HAP-1 (cell line): Measurements from ENCODE around the gene MOB4.
"Not testable (repeated sequence)": the region's sequence is repeated elsewhere in the genome, so short reads cannot be mapped to it uniquely, and the experiment has no call there.

Source experiments
- DNase-seq, 2 experiments: peaks; one replicate each; pipeline ENCODE4 v3.0.0-alpha.2; 2016 to 2020; ENCODE audit warnings: low spot score in 2 of 2
- H3K27me3 ChIP-seq: fragments of 250-450 bp; sonication (Bioruptor Pico); 2 replicates; pipeline ENCODE4 v1.5.1; 2020; ENCODE audit warnings: low read depth, mild to moderate bottlenecking, moderate library complexity
- H3K36me3 ChIP-seq: fragments of 250-450 bp; sonication (Bioruptor Pico); replicated peaks from 2 replicates; pipeline ENCODE4 v1.5.1; 2020; ENCODE audit warnings: mild to moderate bottlenecking
- H3K4me1 ChIP-seq: fragments of 250-450 bp; sonication (Bioruptor Pico); 2 replicates; pipeline ENCODE4 v1.5.1; 2020; ENCODE audit warnings: mild to moderate bottlenecking
- H3K4me3 ChIP-seq: fragments of 250-450 bp; sonication (Bioruptor Pico); 2 replicates; pipeline ENCODE4 v1.5.1; 2020; ENCODE audit warnings: mild to moderate bottlenecking, moderate library complexity
- H3K9me3 ChIP-seq: fragments of 250-450 bp; sonication (Bioruptor Pico); 2 replicates; pipeline ENCODE4 v1.5.1; 2020; ENCODE audit warnings: mild to moderate bottlenecking, moderate library complexity
- in situ Hi-C: fragments of 300-500 bp; cut with MboI; formaldehyde crosslinking; loops from 3 replicates; pipeline ENCODE4 v1.14.3; 2020; ENCODE audit warnings: low sequenced_read_pairs, inconsistent platforms, mixed read lengths

MOB4 gene

DNA sequence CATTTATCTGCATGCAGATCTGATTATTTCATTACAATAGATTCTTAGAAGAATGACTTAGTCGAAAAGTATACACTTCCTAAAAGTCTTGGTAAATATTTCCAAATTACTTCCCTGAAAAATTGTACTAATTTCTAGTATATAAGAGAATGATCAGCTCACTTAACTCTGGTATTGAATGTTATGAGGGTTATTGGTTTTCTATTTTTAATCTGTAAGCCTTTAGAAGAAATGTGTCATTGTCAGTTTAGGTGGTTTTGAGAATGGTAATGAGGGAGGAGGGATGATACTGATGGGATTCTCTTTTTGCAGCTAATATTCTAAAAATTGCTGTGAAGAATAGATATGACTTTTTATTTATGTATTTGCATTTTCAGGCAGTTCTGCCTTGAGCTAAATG is 23.9 kb downstream of the MOB4 start:
- Histone ChIP-seq H3K4me3 (no peak overlapping the region), H3K27me3 (no peaks in the 10 kb centered on the region), H3K9me3 (no peaks in the 10 kb centered on the region), H3K4me1 (no peaks in the 10 kb centered on the region; the same call in none of the 2 replicates), H3K36me3 (peaks cover 39% of the 10 kb centered on the region)
- no peak for DNase-seq
- in situ Hi-C loops = no loop called here

DNA sequence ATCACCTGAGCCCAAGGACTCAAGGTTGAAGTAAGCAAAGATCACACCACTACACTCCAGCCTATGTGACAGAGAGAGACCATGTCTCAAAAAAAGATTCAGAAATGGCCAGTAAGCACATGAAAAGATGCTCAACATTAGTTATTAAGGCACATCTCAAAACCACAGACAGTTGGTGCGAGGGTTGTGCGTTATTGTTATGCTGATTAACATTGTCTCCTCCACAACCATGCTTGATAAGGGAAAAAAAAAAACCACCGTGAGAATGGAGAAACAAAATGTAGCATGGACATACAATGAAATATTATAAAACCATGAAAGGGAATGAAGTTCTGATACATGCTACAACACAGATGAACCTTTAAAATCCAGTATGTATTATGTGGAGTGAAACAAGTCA is 27.3 kb downstream of the MOB4 start:
- Histone ChIP-seq H3K27me3 (no peaks in the 10 kb centered on the region), H3K4me3 (no peak overlapping the region), H3K9me3 (no peaks in the 10 kb centered on the region), H3K4me1 (no peaks in the 10 kb centered on the region; the same call in none of the 2 replicates), H3K36me3 (peaks cover 34% of the 10 kb centered on the region)
- in situ Hi-C loops = no loop called here
- DNase-seq = no peak

DNA sequence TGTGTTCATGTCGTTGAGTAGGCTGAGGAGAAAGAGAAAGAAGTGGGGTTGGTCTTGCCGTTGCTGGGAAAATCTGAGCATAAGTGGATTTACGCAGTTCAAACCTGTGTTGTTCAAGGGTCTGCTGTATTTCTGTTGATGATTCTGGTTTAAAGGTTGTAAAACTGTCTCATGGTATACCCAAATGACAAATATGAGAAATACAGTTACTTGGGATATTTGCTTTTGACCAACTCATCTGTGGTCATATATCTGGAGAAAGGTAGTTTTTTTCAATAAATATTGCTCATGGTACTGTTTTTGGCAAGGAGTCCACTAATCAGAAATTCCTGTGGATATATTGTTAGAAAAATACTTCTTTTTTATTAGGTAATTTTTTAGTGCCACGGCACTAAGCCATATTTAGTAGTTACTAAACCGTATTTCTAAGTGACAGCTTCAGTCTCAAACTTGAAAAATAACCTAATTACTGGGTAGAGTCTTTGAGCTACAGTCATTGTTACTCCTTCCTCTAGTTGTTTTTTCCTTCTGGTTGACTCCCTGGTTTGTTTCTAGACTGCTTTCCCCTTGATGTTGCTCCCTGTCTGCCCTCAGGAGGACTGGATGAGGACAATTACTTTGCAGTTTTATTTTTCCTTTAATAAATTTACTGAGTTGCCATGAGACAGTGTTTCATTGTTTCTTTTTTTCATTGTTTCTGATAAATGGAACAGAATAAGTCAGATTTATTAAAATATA is 31.5 kb downstream of the MOB4 start:
- Histone ChIP-seq H3K9me3 (no peaks in the 10 kb centered on the region), H3K4me3 (no peak overlapping the region), H3K4me1 (peaks cover 2% of the 10 kb centered on the region; the same call in 1 of the 2 replicates), H3K27me3 (no peaks in the 10 kb centered on the region), H3K36me3 (peaks cover 30% of the 10 kb centered on the region)
- DNase-seq = no peak
- in situ Hi-C loops = no loop called here

DNA sequence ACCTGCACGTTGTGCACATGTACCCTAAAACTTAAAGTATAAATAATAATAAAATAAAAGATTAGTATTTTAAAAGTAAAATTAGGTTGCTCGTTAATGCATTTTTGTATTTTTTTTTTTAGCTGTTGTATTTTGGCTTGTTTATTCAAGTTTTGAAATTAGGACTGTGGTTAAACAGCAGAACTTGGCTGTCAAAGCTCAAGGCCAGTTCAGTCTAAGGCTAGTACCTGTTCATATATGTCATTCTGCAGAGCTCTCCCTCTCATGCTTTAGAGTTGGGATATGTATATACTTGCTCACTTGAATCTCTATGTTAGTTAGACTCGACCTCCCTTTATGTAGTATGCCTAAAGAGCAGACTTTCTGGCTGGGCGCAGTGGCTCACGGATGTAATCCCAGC is 32.7 kb downstream of the MOB4 start:
- Histone ChIP-seq H3K9me3 (no peaks in the 10 kb centered on the region), H3K36me3 (peaks cover 25% of the 10 kb centered on the region), H3K4me1 (peaks cover 2% of the 10 kb centered on the region; the same call in 1 of the 2 replicates), H3K4me3 (no peak overlapping the region), H3K27me3 (no peaks in the 10 kb centered on the region)
- in situ Hi-C loops = no loop called here
- DNase-seq = no peak

DNA sequence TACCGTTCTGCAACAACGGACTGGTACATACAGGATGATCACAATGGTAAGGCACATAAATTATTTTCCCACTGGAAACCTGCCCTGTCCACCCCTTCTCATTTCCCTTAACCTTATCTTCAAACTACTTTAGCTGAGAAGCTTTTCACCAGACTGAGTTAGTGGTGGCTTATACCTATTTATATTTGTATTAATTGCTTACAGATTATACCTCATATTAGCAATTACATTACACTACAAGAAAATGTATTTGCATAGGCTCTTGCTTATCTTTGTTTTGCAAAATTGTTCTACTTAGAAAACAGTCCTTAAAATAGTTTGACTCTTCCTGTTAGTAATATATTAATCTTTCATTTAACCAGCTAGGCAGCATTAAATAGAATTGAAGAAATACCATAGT is 35.4 kb downstream of the MOB4 start:
- H3K4me1 ChIP-seq, H3K27me3 ChIP-seq, H3K9me3 ChIP-seq, H3K4me3 ChIP-seq, in situ Hi-C loops, DNase-seq: not testable (repeated sequence)
- peaks cover 16% of the 10 kb centered on the region for H3K36me3 ChIP-seq

DNA sequence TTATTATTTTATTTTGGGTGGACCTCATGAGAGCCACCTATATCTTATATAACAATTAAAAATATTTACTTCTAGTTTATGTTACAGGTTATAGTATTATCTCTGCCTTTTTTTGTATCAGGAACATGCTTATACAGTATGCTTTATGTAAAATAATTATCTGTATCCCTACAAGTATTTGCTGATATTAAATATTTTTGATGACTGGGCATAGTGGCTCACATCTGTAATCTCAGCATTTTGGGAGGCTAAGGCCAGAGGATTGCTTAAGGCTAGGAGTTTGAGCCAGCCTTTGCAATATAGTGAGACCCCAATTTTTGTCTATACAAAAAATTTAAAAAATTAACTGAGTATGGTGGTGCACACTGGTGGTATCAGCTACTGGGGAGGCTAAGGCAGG is 39.6 kb downstream of the MOB4 start:
- Histone ChIP-seq H3K36me3 (peaks cover 4% of the 10 kb centered on the region; the same call in 1 of the 2 replicates), H3K4me1 (peaks cover 2% of the 10 kb centered on the region; the same call in 1 of the 2 replicates), H3K27me3 (no peaks in the 10 kb centered on the region), H3K4me3 (no peak overlapping the region), H3K9me3 (no peaks in the 10 kb centered on the region)
- no peak for DNase-seq
- in situ Hi-C loops = no loop called here

DNA sequence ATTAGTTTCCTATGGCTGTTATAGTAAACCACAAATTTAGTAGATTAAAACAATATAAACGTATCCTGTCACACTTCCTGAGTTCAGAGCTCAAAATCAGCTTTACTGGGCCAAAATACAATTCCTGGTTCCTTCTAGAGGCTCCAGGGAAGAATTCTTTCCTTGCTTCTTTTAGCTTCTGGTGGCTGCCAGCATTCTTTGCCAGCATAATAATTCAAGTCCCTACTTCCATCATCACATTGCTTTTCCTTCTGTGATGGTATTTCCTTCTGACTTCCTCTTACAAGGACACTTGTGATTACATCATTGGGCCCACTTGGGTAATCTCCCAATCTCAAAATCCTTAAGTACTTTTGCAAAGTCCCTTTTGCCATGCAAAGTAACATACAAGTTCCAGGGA is 40.6 kb downstream of the MOB4 start:
- no peak overlapping the region for H3K4me3 ChIP-seq
- H3K4me1 ChIP-seq = peaks cover 2% of the 10 kb centered on the region; the same call in 1 of the 2 replicates
- in situ Hi-C loops = no loop called here
- H3K36me3 ChIP-seq = no peaks in the 10 kb centered on the region; the same call in 1 of the 2 replicates
- no peaks in the 10 kb centered on the region for H3K27me3 ChIP-seq
- DNase-seq = no peak
- H3K9me3 ChIP-seq = no peaks in the 10 kb centered on the region

DNA sequence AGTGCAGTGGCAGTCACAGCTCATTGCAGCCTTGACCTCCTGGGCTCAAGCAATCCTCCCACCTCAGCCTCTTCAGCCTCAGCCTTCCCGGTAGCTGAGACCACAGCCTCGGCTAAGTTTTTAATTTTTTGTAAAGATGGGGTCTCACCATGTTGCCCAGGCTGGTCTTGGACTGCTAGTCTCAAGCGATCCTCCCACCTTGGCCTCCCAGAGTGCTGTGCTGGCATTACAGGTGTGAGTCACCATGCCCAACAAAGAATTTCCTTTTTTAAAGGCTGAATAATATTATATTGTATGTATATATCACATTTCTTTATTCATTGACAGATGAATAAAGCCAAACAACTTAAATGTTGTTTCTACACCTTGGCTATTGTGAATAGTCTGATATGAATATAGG is 42.5 kb downstream of the MOB4 start:
- DNase-seq = no peak
- in situ Hi-C loops = no loop called here
- no peaks in the 10 kb centered on the region for H3K27me3 ChIP-seq
- no peaks in the 10 kb centered on the region; the same call in 1 of the 2 replicates for H3K36me3 ChIP-seq
- no peaks in the 10 kb centered on the region for H3K4me1 ChIP-seq
- no peak overlapping the region for H3K4me3 ChIP-seq
- H3K9me3 ChIP-seq = no peaks in the 10 kb centered on the region; the same call in 1 of the 2 replicates

DNA sequence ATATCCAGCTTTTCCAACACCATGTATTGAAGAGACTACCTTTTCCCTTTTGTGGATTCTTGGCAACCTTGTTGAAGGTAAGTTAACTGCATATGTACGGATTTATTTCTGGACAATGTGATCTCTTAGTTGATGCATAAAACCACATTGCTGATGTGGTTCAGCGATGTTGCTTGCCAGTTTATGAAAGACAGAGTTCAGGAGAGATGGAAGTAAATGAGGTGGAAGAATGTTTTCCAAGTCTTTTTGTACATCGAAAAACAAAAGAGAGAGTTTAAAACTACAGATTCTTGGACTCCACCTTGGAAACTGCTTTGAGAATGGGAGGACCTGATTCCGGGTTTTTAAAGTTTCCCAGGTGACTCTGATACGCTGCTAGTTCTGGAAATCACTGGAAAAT is 43.8 kb downstream of the MOB4 start:
- Histone ChIP-seq H3K4me3 (no peak overlapping the region), H3K36me3 (no peaks in the 10 kb centered on the region; the same call in 1 of the 2 replicates), H3K27me3 (no peaks in the 10 kb centered on the region), H3K4me1 (no peaks in the 10 kb centered on the region), H3K9me3 (no peaks in the 10 kb centered on the region; the same call in 1 of the 2 replicates)
- no peak for DNase-seq
- in situ Hi-C loops = no loop called here

DNA sequence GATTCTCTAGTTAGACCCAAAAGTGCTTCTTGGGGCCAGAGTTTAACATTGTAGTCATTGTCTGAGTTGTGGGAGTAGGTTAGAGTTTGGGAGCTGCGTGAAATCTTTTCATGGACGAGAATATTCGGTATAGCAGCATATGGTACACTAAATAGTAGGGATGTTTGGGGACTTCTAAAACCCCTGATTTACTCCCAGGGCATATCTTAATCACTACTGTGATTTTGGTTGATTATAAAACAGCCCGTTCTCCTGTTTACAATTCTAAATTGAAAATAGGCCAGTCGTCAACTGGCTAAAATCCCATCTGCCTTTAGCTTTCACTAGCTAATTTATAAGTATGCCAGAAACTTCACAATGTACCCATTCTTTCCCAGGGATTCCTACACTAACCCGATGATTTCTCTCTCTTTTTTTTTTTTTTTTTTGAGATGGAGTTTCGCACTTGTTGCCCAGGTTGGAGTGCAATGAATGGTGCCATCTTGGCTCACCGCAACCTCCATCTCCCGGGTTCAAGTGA is 44.3 kb downstream of the MOB4 start:
- no peaks in the 10 kb centered on the region; the same call in 1 of the 2 replicates for H3K36me3 ChIP-seq
- DNase-seq = no peak
- in situ Hi-C loops = no loop called here
- no peaks in the 10 kb centered on the region for H3K27me3 ChIP-seq
- no peaks in the 10 kb centered on the region for H3K4me1 ChIP-seq
- H3K4me3 ChIP-seq = no peak overlapping the region
- H3K9me3 ChIP-seq = no peaks in the 10 kb centered on the region; the same call in 1 of the 2 replicates

DNA sequence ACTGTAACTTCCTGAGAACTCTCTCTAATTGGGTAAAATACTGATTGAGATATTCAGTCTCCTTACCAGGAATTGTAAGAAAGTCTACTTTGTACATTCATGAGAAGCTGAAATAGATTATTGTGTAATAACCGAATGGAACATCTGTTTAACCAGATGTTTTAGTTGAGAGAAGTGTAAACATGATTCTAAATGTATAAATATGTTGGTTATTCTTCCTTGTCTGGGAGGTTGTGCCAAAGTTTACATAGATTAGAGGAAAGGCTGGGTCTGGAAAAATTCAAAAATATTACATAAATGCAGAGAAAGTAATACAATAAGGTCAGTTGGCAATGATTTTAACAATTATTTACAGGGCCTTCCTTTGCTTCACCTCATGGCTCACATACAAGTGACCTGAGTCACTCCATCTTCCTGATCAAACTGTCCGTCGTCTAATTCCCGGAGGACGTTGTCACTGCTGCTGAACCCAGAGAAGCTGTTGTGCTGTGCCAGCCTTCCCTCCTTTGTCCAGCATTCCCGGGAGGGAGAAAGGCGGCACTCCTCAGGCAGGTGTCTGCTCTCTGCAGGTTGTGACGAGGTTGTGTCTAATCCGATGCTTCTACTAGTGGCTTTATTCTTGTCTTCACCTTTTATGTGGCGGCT is 55.9 kb downstream of the MOB4 start:
- H3K4me1 ChIP-seq = no peaks in the 10 kb centered on the region
- H3K4me3 ChIP-seq = no peak overlapping the region
- no peak for DNase-seq
- H3K27me3 ChIP-seq = no peaks in the 10 kb centered on the region
- in situ Hi-C loops = no loop called here
- peaks cover 5% of the 10 kb centered on the region; the same call in 1 of the 2 replicates for H3K9me3 ChIP-seq
- no peaks in the 10 kb centered on the region for H3K36me3 ChIP-seq

DNA sequence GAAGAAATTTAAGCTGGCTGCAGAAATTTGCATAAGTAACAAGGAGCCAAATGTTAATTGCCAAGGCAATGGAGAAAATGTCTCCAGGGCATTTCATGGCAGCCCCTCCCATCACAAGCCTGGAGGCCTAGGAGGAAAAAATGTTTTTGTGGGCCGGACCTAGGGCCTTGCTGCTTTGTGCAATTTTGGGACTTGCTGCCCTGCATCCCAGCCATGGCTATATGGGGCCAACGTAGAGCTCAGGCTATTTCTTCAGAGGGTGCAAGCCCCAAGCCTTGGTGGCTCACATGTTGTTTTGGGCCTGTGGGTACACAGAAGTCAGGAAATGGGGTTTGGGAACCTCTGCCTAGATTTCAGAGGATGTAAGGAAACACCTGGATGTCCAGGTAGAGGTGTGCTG is 57.7 kb downstream of the MOB4 start:
- H3K4me1 ChIP-seq = no peaks in the 10 kb centered on the region
- peaks cover 5% of the 10 kb centered on the region; the same call in 1 of the 2 replicates for H3K9me3 ChIP-seq
- no peaks in the 10 kb centered on the region for H3K27me3 ChIP-seq
- DNase-seq = no peak
- H3K4me3 ChIP-seq = no peak overlapping the region
- no peaks in the 10 kb centered on the region for H3K36me3 ChIP-seq
- in situ Hi-C loops = no loop called here

DNA sequence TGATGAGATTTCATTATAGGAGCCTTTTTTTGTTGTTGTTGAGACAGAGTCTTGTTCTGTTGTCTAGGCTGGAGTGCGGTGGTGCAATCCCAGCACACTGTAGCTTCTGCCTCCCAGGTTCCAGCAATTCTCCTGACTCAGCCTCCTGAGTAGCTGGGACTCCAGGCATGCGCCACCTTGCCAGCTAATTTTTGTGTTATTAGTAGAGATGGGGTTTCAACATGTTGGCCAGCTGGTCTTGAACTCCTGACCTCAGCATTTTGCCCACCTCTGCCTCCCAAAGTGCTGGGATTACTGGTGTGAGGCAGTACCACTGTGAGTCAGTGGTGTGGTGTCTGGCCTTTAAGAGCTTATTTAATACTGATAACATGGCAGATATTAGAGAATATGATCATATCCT is 60.1 kb downstream of the MOB4 start:
- Histone ChIP-seq H3K4me3 (no peak overlapping the region), H3K27me3 (no peaks in the 10 kb centered on the region), H3K36me3 (no peaks in the 10 kb centered on the region), H3K4me1 (no peaks in the 10 kb centered on the region), H3K9me3 (peaks cover 5% of the 10 kb centered on the region; the same call in 1 of the 2 replicates)
- in situ Hi-C loops = no loop called here
- DNase-seq = no peak

DNA sequence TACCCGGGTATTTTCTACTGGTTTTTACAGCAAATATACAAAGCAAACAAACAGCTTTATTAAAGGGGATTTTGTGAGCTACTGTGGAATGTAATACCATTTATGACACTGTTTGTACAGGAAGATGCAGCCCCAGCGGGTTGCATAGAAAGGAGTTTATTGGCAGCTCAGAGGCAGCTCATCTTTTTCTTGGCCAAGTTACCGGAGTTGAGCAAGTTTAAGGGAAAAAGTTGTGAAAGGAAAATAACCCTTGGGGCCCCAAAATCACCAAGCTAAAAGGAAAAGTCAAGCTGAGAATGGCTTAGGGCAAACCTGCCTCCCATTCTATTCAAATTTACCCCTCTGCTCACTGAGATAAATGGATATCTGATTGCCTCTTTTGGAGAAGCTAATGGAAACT is 60.8 kb downstream of the MOB4 start:
- H3K36me3 ChIP-seq = no peaks in the 10 kb centered on the region
- in situ Hi-C loops = no loop called here
- H3K4me1 ChIP-seq = no peaks in the 10 kb centered on the region
- peaks cover 5% of the 10 kb centered on the region; the same call in 1 of the 2 replicates for H3K9me3 ChIP-seq
- H3K27me3 ChIP-seq = no peaks in the 10 kb centered on the region
- no peak overlapping the region for H3K4me3 ChIP-seq
- DNase-seq = no peak
